IgD-negative memory B cell (primary cell): ENCODE measurements around the gene TBX2. TPM values are rescaled to one million over a fixed set of nuclear protein-coding genes. Genes with fewer than 3 reads are reported as not detected.

Experiments
- H3K27ac Mint-ChIP-seq, 3 donors: one replicate each; pipeline ENCODE4 v1.8.0; 2020 to 2022; ENCODE audit warnings: mild to moderate bottlenecking in 3 of 3, mixed read lengths in 3 of 3, moderate library complexity in 1 of 3
- H3K27me3 Mint-ChIP-seq: one replicate; pipeline ENCODE4 v1.8.0; 2021; ENCODE audit warnings: mixed read lengths
- H3K36me3 Mint-ChIP-seq: one replicate; pipeline ENCODE4 v1.8.0; 2020; ENCODE audit warnings: mild to moderate bottlenecking, mixed read lengths
- H3K4me1 Mint-ChIP-seq, 3 donors: one replicate each; pipeline ENCODE4 v1.8.0; 2020 to 2022; ENCODE audit warnings: mixed read lengths in 3 of 3, mild to moderate bottlenecking in 1 of 3
- H3K4me3 Mint-ChIP-seq, 4 donors: one replicate each; pipeline ENCODE4 v1.8.0; 2020 to 2022; ENCODE audit warnings: mild to moderate bottlenecking in 4 of 4, mixed read lengths in 4 of 4, moderate library complexity in 3 of 4
- H3K9me3 Mint-ChIP-seq, 3 donors: one replicate each; pipeline ENCODE4 v1.8.0; 2020 to 2021; ENCODE audit warnings: mixed read lengths in 3 of 3, mild to moderate bottlenecking in 1 of 3
- polyA plus RNA-seq: library from polyadenylated mRNA; unstranded; fragments of 300-500 nt; fragmentation: Illumina TruSeq; gene quantifications from one replicate; pipeline ENCODE4 v1.2.3, GENCODE V29; 2021

Gene TBX2
- polyA plus RNA-seq, 1 donor from 2014 or later, result not detected

GRCh38 chr17:61408151-61409041 lies 8.8 kb downstream of the TBX2 start:
- Mint-ChIP-seq H3K4me1 (peaks cover 16 to 22% (median 18%) of the 10 kb centered on the region in 3 donors), H3K27me3 (peaks cover 50% of the 10 kb centered on the region), H3K36me3 (no peaks in the 10 kb centered on the region), H3K9me3 (peaks cover 0 to 2% (median 0%) of the 10 kb centered on the region in 3 donors), H3K4me3 (peak overlapping the region; percentile 64 to 90 (median 82)), H3K27ac (peak overlapping the region in 1 of 3 donors; percentile 79)

DNA sequence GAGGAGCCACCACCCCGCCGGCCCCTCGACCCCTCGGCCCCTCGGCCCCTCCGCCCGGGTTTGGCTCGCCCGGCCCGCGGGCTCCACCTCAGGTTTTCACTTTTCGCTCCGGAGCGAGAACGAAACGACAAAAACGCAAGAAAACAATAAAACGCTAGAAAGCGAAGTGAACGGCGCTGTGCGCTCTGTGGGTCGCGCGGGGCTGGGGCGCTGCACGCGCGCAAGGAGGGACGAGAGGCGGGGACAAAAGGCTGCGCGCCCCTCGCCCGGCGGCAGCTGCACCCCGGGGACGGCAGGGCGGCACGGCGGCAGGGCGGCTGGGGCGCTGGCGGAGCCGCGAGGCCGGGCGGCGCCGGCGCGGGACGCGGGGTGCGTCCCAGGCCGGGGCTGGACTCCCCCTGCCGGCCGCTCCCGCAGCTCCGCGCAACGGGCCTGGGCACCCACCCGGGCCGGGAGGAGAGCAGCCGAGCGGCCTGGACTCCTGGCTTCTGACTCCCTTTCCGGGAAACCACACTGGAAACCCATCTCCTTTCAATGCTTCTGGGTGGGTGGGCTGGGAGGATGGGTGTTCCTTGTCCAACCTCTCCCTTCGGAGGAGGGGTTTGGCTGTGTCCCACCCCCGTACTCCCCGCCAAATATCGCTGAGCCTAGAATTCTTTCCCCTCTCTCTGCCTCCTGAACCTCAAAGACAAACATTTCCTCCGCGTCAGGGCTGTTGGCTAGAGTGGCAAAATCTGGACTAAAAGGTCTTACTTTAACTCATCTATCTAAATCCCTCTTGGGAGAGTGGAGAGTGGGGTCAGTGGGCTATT lies 9.9 kb downstream of the TBX2 start:
- peaks cover 42% of the 10 kb centered on the region for H3K27me3 Mint-ChIP-seq
- peak overlapping the region; percentile 72 to 92 (median 88) for H3K4me3 Mint-ChIP-seq
- H3K9me3 Mint-ChIP-seq, result no peaks in the 10 kb centered on the region
- H3K4me1 Mint-ChIP-seq, result peaks cover 11 to 18% (median 15%) of the 10 kb centered on the region in 3 donors
- H3K36me3 Mint-ChIP-seq, result no peaks in the 10 kb centered on the region
- H3K27ac Mint-ChIP-seq, result peak overlapping the region in 1 of 3 donors; percentile 71

- H3K4me1 Mint-ChIP-seq, result peaks cover 11 to 18% (median 15%) of the 10 kb centered on the region in 3 donors
- H3K4me3 Mint-ChIP-seq, result peak overlapping the region; percentile 72 to 92 (median 88)
- peaks cover 40% of the 10 kb centered on the region for H3K27me3 Mint-ChIP-seq
- peak overlapping the region in 2 of 3 donors; percentile 71 to 80 for H3K27ac Mint-ChIP-seq
- no peaks in the 10 kb centered on the region for H3K9me3 Mint-ChIP-seq
- no peaks in the 10 kb centered on the region for H3K36me3 Mint-ChIP-seq
These were observed 10.7 kb downstream of the TBX2 start for GRCh38 chr17:61410141-61411010.

DNA sequence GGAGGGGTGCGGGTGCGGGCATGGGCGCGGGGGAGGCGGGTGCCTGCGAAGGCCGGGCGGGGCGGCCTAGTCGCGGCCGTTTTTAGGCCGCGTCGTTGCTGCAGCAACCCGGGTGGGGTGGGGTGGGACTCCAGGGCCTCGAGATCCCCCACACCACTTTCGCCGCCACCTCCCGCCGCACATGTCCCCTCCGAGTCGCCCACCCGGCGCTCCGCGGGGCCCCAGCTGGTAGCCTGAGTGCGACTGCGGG lies 11.3 kb downstream of the TBX2 start:
- Mint-ChIP-seq H3K36me3 (no peaks in the 10 kb centered on the region), H3K9me3 (no peaks in the 10 kb centered on the region), H3K27ac (peak overlapping the region in 1 of 3 donors; percentile 71), H3K27me3 (peaks cover 37% of the 10 kb centered on the region), H3K4me1 (peaks cover 11 to 18% (median 15%) of the 10 kb centered on the region in 3 donors), H3K4me3 (peak overlapping the region; percentile 72 to 92 (median 88))

DNA sequence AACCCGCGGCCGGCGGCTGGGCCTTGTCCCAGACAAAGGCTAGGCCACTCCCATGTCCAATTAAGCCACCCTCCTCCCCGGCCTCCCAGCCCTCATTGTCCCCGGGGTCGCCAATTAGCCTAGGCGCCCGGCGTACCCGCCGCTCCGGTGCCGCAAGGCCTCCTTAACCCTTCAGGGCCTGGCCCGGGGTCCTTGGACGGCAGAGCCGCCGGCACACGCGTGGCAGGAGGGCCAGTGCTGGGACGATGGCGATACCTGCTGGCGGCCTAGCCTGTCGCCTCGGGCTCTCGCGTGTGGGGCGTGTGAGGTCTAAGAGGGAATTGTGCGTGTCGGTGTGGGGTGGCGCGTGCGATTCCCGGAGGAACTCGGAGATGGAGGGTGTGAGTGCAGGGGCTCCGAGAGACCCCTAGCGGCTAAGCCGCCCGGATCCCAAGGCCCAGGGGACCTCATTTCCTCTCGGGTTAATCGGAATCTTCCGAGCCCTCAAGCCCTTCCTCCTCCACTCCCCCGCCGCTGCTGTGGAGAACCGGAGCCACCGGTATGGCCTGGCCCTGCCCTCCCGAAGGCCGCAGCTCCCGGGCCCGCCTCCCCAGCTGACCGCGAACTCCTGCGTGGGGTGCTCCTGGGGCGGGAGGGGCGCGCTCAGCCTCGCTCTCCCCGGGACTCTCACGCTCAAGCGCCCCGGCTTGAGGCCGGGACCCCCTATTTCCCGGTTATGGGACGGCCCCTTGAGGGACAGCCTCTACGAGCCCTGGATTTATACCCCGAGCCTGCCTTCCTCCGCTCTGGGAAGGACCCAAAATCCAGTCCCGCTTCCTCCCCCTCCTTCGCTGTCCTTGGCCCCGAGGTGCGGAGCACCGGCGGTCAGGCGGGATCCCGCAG lies 11.9 kb downstream of the TBX2 start:
- Mint-ChIP-seq H3K27ac (no peak overlapping the region), H3K36me3 (no peaks in the 10 kb centered on the region), H3K4me1 (peaks cover 11 to 18% (median 15%) of the 10 kb centered on the region in 3 donors), H3K9me3 (no peaks in the 10 kb centered on the region), H3K27me3 (peaks cover 32% of the 10 kb centered on the region), H3K4me3 (peak overlapping the region; percentile 71 to 92 (median 80))

DNA sequence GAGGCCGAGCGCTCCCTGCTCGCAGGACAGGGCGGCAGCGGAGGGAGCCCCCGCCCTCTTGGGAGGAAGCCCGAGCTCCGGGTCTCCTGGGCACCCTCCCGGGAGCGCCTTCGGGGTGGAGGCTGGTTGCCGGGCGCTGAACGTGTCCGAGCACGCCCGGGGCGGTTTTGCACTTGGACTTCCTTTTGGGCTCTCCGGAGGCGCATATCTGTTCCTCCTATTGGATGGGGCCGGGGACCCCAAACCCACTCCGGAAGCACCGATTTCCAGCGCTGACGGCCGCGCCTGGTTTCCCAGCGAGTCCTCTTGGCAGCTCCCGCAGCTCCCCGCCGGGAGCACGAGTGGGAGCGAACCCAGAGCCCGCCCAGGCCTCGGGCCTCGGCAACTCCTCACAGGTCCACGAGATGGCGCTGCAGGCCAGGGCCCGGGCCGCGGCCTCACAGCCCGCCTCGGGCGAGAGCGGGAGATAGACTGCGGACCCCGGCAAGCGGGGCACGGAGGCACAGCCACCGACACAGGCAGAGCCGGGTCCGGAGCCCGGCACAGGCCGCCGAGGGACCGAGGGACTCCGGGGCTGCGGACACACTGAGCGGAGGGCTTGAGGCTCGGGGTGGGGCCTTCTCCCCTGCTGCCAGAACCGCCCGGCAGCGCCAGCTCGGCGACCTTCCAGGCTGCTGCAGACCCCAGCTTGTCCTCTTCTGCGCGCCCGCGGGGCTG lies 12.7 kb downstream of the TBX2 start:
- H3K27me3 Mint-ChIP-seq, result peaks cover 28% of the 10 kb centered on the region
- H3K36me3 Mint-ChIP-seq, result no peaks in the 10 kb centered on the region
- H3K27ac Mint-ChIP-seq, result peak overlapping the region in 1 of 3 donors; percentile 31
- no peaks in the 10 kb centered on the region for H3K9me3 Mint-ChIP-seq
- peak overlapping the region; percentile 37 to 86 (median 64) for H3K4me3 Mint-ChIP-seq
- H3K4me1 Mint-ChIP-seq, result peaks cover 11 to 18% (median 15%) of the 10 kb centered on the region in 3 donors

DNA sequence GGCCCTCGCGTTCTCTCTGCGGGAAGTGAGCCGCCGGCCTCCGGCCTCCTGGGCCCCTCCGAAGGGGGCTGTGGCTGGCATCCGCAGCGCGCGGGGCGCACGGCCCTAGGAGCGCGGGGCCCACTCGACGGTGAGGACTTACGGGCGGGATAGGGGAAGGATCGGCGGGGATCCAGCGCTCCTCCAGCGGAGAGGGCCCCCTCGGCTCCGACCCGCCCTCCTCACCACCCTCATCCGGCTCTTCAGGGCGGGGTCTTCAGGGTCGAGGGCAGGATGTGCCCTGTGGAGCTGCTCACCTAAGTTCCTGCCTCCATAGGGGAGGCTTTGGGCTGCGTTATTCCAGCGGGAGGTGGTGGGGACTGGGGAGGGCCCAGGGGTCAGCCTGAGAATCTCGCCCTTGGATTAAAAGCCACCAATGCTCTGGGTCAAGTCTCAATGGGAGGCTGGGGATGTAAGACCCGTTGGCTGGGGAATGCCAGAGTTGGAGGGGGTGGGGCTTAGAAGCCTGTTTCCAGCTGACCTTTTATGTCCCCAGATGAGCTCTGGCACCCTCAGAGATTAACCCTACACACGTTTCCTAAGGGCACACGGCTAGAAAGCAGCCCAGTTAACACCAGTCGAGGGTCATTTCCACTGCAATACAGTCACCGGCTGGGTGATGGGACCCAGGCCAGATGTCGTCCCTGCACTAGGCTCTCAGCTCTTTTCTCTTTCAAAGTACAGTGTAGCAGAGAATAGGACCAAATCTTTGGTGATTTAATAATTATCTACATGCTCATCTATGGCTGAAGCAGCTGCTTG lies 13.4 kb downstream of the TBX2 start:
- Mint-ChIP-seq H3K36me3 (no peaks in the 10 kb centered on the region), H3K9me3 (no peaks in the 10 kb centered on the region), H3K4me3 (peak overlapping the region; percentile 53 to 86 (median 69)), H3K4me1 (peaks cover 11 to 14% (median 11%) of the 10 kb centered on the region in 3 donors), H3K27me3 (peaks cover 20% of the 10 kb centered on the region), H3K27ac (no peak overlapping the region)

GRCh38 chr17:61413661-61414126 lies 14.1 kb downstream of the TBX2 start:
- Mint-ChIP-seq H3K4me3 (peak overlapping the region in 3 of 4 donors; percentile 53 to 70 (median 68)), H3K27ac (no peak overlapping the region), H3K27me3 (peaks cover 18% of the 10 kb centered on the region), H3K36me3 (no peaks in the 10 kb centered on the region), H3K4me1 (peaks cover 9 to 12% (median 11%) of the 10 kb centered on the region in 3 donors), H3K9me3 (no peaks in the 10 kb centered on the region)

- no peaks in the 10 kb centered on the region for H3K9me3 Mint-ChIP-seq
- H3K4me3 Mint-ChIP-seq, result peak overlapping the region in 2 of 4 donors; percentile 9 to 55
- H3K27me3 Mint-ChIP-seq, result peaks cover 18% of the 10 kb centered on the region
- no peak overlapping the region for H3K27ac Mint-ChIP-seq
- H3K4me1 Mint-ChIP-seq, result peaks cover 5 to 10% (median 8%) of the 10 kb centered on the region in 3 donors
- H3K36me3 Mint-ChIP-seq, result no peaks in the 10 kb centered on the region
These were observed 14.7 kb downstream of the TBX2 start for GRCh38 chr17:61414141-61414935.

DNA sequence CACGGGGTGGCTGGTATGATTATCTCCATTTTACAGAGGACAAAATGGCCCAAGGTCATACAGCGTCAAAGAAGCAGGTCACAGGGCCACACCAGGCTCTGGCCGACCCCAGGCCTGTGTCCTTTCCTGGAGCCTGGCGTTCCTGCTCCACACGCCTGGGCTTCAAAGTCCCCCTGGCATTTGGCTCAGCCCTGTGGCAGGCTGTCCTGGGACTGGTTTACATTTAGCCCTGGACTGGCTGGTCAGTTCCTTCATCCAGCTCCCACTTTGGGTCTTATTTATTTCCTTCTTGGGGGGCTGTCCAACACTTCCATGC lies 15.3 kb downstream of the TBX2 start:
- H3K27ac Mint-ChIP-seq, result no peak overlapping the region
- H3K36me3 Mint-ChIP-seq, result no peaks in the 10 kb centered on the region
- peaks cover 5 to 8% (median 8%) of the 10 kb centered on the region in 3 donors for H3K4me1 Mint-ChIP-seq
- H3K27me3 Mint-ChIP-seq, result peaks cover 18% of the 10 kb centered on the region
- peak overlapping the region in 1 of 4 donors; percentile 55 for H3K4me3 Mint-ChIP-seq
- no peaks in the 10 kb centered on the region for H3K9me3 Mint-ChIP-seq

GRCh38 chr17:61415374-61416210 lies 15.9 kb downstream of the TBX2 start:
- Mint-ChIP-seq H3K9me3 (no peaks in the 10 kb centered on the region), H3K4me1 (peaks cover 2 to 4% (median 4%) of the 10 kb centered on the region in 3 donors), H3K4me3 (peak overlapping the region in 1 of 4 donors; percentile 55), H3K27me3 (peaks cover 12% of the 10 kb centered on the region), H3K27ac (peak overlapping the region in 1 of 3 donors; percentile 41), H3K36me3 (no peaks in the 10 kb centered on the region)
